Measurements from ENCODE around the gene TIMM22.

The TIMM22 gene

GRCh38 chr17:1031711-1032110 lies 34.8 kb downstream of the TIMM22 start:
- no peak for TF ChIP-seq Cebpa-rat (IDR thresholded peaks at IDR 0.05)
- Histone ChIP-seq H3K4me3 (no peak overlapping the region), H4K20me1 (peaks cover 22 to 91% (median 63%) of the 10 kb centered on the region in 11 experiments), H3K4me1 (peaks cover 25 to 45% (median 43%) of the 10 kb centered on the region in 10 experiments), H3K27ac (no peak overlapping the region), H3K9ac (no peak overlapping the region), H3K27me3 (peaks cover 0 to 11% (median 3%) of the 10 kb centered on the region in 11 experiments; a peak in 7 of 22 replicates), H3K9me3 (replicated peaks in 1 of 11) (no peaks in the 10 kb centered on the region), H3K4me2 (peak overlapping the region in 4 of 11 experiments; percentile 68 to 76 (median 70); a peak in 4 of 22 replicates), H3K36me3 (peaks cover 0 to 85% (median 0%) of the 10 kb centered on the region in 11 experiments; a peak in 10 of 22 replicates)

DNA sequence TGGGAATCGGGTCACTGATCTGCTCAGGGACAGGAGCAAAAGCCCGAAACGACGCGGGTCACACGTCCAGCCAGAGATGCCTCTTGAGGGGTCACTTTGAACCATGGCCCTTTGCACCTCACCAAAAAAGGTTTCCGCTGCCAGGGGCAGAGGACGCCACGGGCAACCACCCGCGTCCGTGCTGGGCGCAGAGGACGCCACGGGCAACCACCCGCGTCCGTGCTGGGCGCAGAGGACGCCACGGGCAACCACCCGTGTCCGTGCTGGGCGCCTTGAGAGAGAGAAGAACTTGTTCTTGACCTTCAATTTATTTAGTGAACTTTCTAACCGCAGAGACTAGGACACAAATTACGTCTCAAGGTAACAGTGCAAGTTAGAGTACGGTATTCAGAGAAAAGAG lies 35.5 kb downstream of the TIMM22 start:
- H3K27me3 ChIP-seq = peaks cover 0 to 11% (median 3%) of the 10 kb centered on the region in 11 experiments; a peak in 7 of 22 replicates
- no peaks in the 10 kb centered on the region for H3K9me3 ChIP-seq (replicated peaks in 1 of 11)
- H3K4me1 ChIP-seq = peaks cover 25 to 46% (median 43%) of the 10 kb centered on the region in 10 experiments
- no peak overlapping the region for H3K27ac ChIP-seq
- H3K4me3 ChIP-seq = no peak overlapping the region
- peaks cover 22 to 90% (median 57%) of the 10 kb centered on the region in 11 experiments for H4K20me1 ChIP-seq
- no peak for TF ChIP-seq Cebpa-rat (IDR thresholded peaks at IDR 0.05)
- H3K9ac ChIP-seq = peak overlapping the region in 3 of 11 experiments; percentile 1 to 27 (median 12); a peak in 1 of 22 replicates
- peak overlapping the region in 8 of 11 experiments; percentile 53 to 76 (median 69); a peak in 16 of 22 replicates for H3K4me2 ChIP-seq
- H3K36me3 ChIP-seq = peaks cover 0 to 85% (median 0%) of the 10 kb centered on the region in 11 experiments; a peak in 10 of 22 replicates

- no peak for TF ChIP-seq Cebpa-rat (IDR thresholded peaks at IDR 0.05)
- Histone ChIP-seq H3K4me2 (peak overlapping the region; percentile 41 to 76 (median 66); a peak in 21 of 22 replicates), H3K9ac (no peak overlapping the region), H3K36me3 (peaks cover 0 to 85% (median 0%) of the 10 kb centered on the region in 11 experiments; a peak in 10 of 22 replicates), H3K4me3 (no peak overlapping the region), H3K27ac (no peak overlapping the region), H3K27me3 (peaks cover 0 to 11% (median 3%) of the 10 kb centered on the region in 11 experiments; a peak in 7 of 22 replicates), H4K20me1 (peaks cover 22 to 80% (median 52%) of the 10 kb centered on the region in 11 experiments), H3K4me1 (peaks cover 35 to 46% (median 44%) of the 10 kb centered on the region in 10 experiments), H3K9me3 (replicated peaks in 1 of 11) (no peaks in the 10 kb centered on the region)
Measured at GRCh38 chr17:1033503-1033902, 36.6 kb downstream of the TIMM22 start.

DNA sequence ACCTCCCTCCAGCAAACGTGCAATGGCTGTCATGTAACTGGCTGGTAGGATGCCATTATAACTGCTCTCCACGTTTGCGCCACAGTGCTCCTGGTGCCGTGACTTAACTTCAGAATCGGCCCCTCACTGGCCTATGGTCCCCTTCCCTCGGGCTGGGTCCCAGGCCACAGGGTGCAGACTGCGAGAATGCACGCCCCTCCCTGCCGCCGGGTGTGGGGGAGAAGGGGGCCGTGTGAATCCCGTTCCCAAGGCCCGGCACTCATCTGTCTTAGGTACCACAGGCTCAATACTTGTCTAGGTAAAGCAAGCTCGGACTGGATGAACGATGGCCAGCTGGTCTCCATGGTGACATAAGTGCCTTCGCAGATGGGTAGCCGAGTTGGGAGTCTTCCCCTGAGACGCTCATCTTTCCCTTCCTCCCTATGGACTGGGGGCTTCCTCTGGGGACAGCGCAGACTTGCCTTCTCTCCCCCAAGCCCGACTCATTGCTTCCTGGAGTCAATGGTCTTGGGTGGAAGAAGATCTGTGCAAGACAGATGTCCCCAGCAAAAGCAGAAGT lies 37.8 kb downstream of the TIMM22 start:
- peaks cover 0 to 11% (median 3%) of the 10 kb centered on the region in 11 experiments; a peak in 7 of 22 replicates for H3K27me3 ChIP-seq
- TF ChIP-seq Cebpa-rat (IDR thresholded peaks at IDR 0.05) = no peak
- peak overlapping the region; percentile 41 to 76 (median 66); a peak in 19 of 22 replicates for H3K4me2 ChIP-seq

DNA sequence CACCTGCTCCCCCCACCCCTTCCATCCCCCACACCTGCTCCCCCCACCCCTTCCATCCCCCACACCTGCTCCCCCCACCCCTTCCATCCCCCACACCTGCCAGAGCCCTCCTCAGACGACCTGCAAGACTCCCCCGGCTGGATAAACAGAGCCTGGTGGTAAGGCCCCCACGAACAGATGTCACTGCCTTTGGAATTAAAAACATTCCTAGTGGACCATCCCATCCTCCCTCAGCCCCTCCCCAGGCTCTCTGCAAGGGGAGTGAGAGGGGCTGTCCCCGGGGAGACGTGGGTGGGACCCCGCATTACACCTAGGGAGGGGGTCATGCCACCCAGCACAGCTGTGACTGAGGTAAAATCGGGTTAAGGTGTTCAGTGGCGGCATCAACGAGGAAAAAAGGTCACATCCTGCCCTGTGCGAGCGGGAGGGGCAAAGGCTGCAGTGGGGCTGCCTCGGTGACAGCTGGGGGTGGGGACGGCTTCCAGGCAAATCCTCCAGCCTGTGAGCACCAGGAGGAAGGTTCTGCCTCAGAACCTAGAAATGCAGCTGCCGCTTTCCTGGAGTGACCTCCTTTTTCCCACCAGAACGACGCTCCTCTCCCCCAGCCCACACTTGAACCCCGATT lies 38.7 kb downstream of the TIMM22 start:
- Histone ChIP-seq H3K4me1 (peaks cover 49 to 68% (median 64%) of the 10 kb centered on the region in 10 experiments), H3K27me3 (peaks cover 0 to 11% (median 3%) of the 10 kb centered on the region in 11 experiments; a peak in 7 of 22 replicates), H3K4me3 (no peak overlapping the region), H3K9ac (no peak overlapping the region; a peak in 1 of 22 replicates), H3K4me2 (peak overlapping the region in 3 of 11 experiments; percentile 25 to 35 (median 29); a peak in 4 of 22 replicates), H3K27ac (no peak overlapping the region), H3K9me3 (replicated peaks in 1 of 11) (no peaks in the 10 kb centered on the region), H3K36me3 (peaks cover 0 to 72% (median 0%) of the 10 kb centered on the region in 11 experiments; a peak in 10 of 22 replicates), H4K20me1 (peaks cover 22 to 58% (median 39%) of the 10 kb centered on the region in 11 experiments)
- no peak for TF ChIP-seq Cebpa-rat (IDR thresholded peaks at IDR 0.05)

More for the DNA sequence above, 37.8 kb downstream of the TIMM22 start:
- H3K27ac ChIP-seq = no peak overlapping the region
- peaks cover 42 to 58% (median 55%) of the 10 kb centered on the region in 10 experiments for H3K4me1 ChIP-seq
- H3K9ac ChIP-seq = no peak overlapping the region
- peaks cover 22 to 67% (median 44%) of the 10 kb centered on the region in 11 experiments for H4K20me1 ChIP-seq
- H3K36me3 ChIP-seq = peaks cover 0 to 79% (median 0%) of the 10 kb centered on the region in 11 experiments; a peak in 10 of 22 replicates
- H3K9me3 ChIP-seq (replicated peaks in 1 of 11) = no peaks in the 10 kb centered on the region
- H3K4me3 ChIP-seq = no peak overlapping the region

DNA sequence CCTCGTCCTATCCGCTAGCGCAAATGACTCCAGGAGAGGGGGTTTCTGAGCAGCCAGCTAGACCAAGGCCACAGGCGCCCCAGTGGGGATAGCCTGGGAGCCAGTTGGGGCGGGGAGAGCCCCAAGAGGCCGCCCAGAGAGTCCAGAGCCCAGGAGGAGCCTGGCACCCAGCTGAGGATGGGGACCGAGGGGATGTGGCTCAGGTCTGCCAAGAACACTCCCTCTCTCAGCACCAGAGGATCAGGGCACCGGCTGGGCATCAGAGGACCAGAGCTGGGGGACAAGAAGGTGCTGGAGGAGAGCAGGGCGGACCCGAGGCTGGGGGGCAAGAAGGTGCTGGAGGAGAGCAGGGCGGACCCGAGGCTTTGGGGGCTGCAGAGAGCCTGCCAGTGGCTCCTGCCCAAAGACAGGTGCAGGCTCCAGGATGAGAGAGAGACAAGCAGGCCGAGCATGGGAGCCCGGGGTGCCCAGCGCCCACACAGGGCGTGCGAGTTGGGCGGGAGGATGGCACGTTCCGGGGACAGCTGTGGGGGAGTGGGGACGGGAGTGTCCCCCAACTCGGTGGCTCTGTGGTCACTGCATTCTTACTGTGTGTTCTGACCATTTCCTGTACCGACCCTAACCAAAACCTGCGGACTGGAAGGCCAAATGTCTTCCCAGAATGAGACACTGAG lies 39.4 kb downstream of the TIMM22 start:
- Histone ChIP-seq H3K36me3 (peaks cover 0 to 73% (median 5%) of the 10 kb centered on the region in 11 experiments; a peak in 12 of 22 replicates), H4K20me1 (peaks cover 22 to 52% (median 39%) of the 10 kb centered on the region in 11 experiments), H3K4me1 (peaks cover 56 to 74% (median 70%) of the 10 kb centered on the region in 10 experiments), H3K4me3 (no peak overlapping the region), H3K4me2 (peak overlapping the region in 3 of 11 experiments; percentile 25 to 35 (median 29); a peak in 6 of 22 replicates), H3K9ac (peak overlapping the region in 1 of 11 experiments; percentile 33; a peak in 3 of 22 replicates), H3K27me3 (peaks cover 0 to 11% (median 3%) of the 10 kb centered on the region in 11 experiments; a peak in 7 of 22 replicates), H3K9me3 (replicated peaks in 1 of 11) (no peaks in the 10 kb centered on the region), H3K27ac (no peak overlapping the region)
- TF ChIP-seq Cebpa-rat (IDR thresholded peaks at IDR 0.05) = no peak

DNA sequence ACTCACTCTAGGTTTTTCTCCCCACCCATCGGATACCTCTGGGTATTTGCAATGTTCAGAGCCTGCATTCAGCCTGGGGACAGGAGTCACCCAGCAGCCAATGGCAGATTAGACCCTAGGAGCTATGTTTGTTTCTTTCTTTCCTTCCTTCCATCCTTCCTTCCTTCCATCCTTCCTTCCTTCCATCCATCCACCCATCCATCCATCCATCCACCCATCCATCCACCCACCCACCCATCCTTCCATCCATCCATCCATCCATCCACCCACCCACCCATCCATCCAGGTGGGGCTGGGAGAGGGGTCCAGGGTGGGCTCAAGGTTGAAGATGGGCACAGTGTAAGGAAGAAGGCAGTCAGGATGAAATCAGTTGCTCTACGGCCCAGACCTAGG lies 39.9 kb downstream of the TIMM22 start:
- no peak overlapping the region for H3K9ac ChIP-seq
- H3K27me3 ChIP-seq = peaks cover 0 to 11% (median 3%) of the 10 kb centered on the region in 11 experiments; a peak in 7 of 22 replicates
- H3K4me1 ChIP-seq = peaks cover 61 to 77% (median 72%) of the 10 kb centered on the region in 10 experiments
- no peak overlapping the region for H3K4me3 ChIP-seq
- no peak for TF ChIP-seq Cebpa-rat (IDR thresholded peaks at IDR 0.05)
- peaks cover 1 to 78% (median 10%) of the 10 kb centered on the region in 11 experiments; a peak in 19 of 22 replicates for H3K36me3 ChIP-seq
- 0 out of 22 replicates have a peak, but pooled peaks cover 0 to 2% (median 0%) of the 10 kb centered on the region in 11 experiments for H3K9me3 ChIP-seq (replicated peaks in 1 of 11)
- no peak overlapping the region for H3K27ac ChIP-seq
- H3K4me2 ChIP-seq = peak overlapping the region in 2 of 11 experiments; percentile 25 to 35; a peak in 3 of 22 replicates
- H4K20me1 ChIP-seq = peaks cover 22 to 55% (median 39%) of the 10 kb centered on the region in 11 experiments

DNA sequence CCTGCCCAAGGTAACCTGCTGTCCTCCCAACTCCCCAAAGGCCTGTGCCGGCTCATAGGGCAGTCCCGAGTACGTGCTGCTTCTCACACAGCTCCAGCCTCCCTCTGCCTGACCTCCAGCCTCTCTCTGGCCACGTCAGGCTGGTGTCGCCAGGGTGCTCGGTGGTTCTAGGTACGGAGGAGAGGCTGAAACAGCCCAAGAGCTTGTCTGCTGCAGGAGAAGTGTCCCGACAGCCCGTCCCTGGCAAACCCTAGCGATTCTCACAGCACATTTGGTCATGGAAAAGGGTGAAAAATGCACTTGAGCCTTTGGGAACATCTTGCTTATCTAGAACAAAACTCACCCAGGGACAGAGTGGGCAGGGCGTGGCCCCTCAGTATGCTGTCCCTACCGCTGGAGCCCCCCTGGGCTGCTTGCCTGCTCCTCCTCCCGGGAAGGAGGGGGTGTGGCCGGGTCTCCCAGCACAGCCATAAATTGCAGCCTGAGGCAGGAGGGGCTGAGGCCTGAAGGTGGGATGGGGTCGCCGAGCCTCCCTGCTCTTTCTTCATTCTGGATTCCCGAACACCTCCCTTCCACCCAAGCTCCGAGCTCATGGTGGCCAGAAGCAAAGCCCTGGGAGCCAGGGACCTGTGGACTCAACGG lies 40.4 kb downstream of the TIMM22 start:
- peaks cover 7 to 78% (median 15%) of the 10 kb centered on the region in 11 experiments; a peak in 20 of 22 replicates for H3K36me3 ChIP-seq
- TF ChIP-seq Cebpa-rat (IDR thresholded peaks at IDR 0.05) = no peak

More for the DNA sequence above, 40.4 kb downstream of the TIMM22 start:
- Histone ChIP-seq H3K27ac (no peak overlapping the region), H3K9ac (no peak overlapping the region), H3K4me1 (peaks cover 65 to 74% (median 68%) of the 10 kb centered on the region in 10 experiments), H4K20me1 (peaks cover 18 to 55% (median 34%) of the 10 kb centered on the region in 11 experiments), H3K27me3 (peaks cover 0 to 10% (median 3%) of the 10 kb centered on the region in 11 experiments; a peak in 7 of 22 replicates), H3K4me2 (no peak overlapping the region), H3K4me3 (no peak overlapping the region), H3K9me3 (replicated peaks in 1 of 11) (peaks cover 0 to 7% (median 0%) of the 10 kb centered on the region in 11 experiments; a peak in 1 of 22 replicates)

Data from BLaER1 treated with 17β-estradiol and CSF1 and Interleukin-3, amounts not matched to agents 10 nM and 100 nM (cell line).